ENCODE results near the gene CNGA4.
"Not testable (repeated sequence)": the region's sequence is repeated elsewhere in the genome, so short reads cannot be mapped to it uniquely, and the experiment has no call there.

Gene CNGA4

DNA sequence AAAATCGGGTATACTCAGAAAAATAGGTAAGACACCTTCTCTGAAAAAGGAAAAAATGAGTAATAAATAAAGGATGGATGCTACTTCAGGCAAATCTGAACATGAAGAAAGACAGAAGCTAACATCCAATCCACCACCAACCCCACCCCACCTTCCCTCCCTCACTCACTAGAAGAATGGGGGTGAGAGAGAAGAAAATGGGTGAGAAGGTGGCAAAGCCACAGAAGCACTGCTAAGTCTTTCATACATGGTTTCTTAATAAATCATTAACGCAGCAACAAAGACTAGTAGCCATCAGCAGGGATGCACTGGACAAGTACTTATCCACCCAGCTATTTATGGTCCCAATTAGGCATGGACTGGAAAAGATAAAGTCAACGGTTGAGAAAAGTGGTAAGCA is 10.4 kb upstream of the CNGA4 start:
- no peak for DNase-seq

DNA sequence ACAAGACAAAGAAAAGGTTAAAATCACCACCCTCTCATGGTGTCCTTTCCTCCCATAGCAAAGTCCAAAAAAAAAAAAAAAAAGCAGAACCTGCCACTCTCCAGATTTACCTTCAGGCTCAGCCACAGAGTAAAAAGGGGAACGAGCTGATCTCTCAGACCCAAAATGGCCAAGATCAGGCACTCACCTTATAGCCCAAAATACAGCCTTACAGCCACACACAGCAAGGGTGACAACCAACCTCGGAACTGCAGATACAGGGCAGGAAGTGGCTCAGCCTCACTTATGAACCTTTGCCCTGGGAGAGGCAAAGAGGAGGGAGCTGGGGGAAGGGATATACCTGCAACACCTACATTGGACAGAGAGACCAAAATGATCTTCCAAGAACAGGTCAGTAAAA is 9.0 kb upstream of the CNGA4 start:
- no peak for DNase-seq

DNA sequence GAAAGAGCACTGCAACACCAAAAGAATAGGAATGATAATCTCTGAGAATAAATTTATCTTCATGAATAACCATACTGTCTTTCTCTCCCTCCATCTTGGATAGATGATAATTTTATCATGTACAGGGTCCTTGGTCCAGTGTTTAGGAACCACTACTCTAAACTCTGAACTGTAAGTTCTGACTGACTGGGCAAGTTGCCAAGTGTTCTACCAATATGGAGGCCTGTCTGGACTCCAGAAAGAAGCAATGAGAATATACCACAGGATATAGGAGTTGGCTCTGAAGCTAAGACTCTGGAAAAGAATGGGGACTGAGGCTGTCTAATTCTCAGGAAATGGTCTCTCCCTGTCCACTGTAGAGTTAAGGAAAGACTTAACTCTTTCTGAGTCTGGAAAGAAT is 6.0 kb upstream of the CNGA4 start:
- DNase-seq: no peak

DNA sequence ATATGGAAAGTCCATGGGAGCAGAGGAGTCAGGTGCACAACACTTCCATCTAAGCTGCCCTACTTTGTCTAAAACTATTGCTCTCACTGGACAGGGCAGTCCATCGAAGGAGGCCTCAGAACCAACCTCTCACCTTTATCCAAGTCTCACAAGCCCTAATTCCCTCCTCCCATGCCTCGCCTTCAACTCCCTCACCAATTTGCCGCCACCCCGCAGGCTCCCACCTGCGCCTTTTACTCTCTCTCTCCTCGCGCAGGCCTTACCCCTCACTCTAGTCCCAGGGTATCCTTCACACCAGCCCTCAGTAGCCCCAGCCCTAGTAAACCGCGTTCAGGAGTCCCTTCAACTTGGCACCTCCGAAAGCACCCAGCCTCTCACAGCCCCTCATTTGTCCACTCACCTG is 4.9 kb upstream of the CNGA4 start:
- no peak for DNase-seq

DNA sequence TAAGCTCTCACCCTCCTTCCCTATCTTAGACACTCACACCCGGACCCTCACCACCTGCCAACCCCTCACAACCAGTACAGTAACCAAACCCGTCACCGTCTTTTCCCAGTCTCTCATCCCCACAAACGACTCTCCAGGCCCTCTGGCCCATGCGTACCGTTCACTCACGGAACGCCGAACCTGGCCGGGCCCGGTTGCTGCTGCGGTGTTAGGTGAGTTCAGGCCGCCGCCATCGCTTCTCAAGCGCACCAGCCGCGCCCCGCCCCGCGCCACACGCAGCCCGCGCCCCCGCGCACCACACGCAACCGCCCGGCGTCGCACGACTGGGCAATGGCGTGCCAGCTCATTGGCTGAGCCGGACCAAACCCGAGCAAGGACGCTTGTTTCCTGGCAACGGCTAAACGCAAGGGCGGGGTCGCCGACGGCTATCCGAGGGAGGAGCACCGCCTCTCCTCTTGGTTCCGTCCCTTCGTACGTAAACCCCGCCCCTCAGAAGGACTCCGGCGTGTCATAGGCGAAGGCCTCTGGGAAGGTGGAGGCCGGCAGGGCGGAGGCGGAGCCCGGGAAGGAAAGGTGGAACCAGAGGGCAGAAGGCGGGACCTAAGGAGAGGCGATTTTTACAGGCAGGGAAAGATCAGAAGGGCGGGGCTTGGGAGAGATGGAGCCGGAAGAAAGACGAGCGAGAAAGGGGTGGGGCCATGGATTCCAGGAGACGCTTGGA is 4.3 kb upstream of the CNGA4 start, which contains the start of gene FHIP1B:
Gene FHIP1B, minus strand, starts transcription at position 250 of the 721 bp plus-strand sequence. CDS start 10,120 bp downstream, outside the sequence.
- peak; percentile 100 for DNase-seq

DNA sequence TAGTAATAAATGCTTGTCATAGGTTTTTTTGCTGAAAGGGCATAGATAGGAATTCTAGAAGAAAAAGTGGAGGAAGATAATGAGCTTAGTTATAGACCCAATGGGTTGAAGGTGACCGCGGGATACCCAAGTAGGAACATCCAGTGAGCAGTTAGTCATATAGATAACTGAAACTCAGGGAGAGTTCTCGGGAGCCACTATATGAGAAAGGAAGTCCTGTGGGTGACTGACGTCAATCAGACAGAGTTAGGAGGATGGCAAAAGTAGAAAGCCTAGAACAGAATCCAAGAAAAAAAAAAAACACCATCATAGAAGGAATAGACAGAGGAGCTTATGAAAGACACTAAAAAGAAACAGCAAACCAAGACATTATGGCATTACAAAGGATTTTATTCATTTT is 1.6 kb upstream of the CNGA4 start:
- DNase-seq: no peak

DNA sequence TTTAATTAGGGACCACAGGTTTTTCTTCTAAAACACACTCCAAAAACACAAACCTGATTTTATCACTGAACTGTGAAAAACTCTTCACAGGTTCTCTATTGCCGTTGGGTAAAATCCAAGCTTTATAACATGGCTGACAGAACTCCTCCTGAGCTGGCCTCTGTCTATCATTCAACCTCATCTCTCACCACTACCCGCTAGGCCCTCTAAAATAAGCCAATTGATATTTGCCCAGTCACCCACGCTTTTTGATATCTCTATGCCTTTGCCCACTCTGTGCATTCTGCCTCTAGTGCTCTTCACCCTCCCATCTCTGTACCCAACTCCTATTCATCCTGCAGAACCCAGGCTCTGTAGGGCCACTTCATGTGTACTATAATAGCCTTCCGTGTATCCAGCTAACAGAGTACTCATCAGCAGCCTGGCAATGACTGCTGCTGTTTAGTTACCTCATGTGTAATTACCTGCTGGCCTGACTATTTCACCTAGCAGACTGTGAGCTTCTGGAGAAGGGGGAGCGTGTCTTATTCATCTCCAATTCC is 1.1 kb upstream of the CNGA4 start:
- DNase-seq: no peak

DNA sequence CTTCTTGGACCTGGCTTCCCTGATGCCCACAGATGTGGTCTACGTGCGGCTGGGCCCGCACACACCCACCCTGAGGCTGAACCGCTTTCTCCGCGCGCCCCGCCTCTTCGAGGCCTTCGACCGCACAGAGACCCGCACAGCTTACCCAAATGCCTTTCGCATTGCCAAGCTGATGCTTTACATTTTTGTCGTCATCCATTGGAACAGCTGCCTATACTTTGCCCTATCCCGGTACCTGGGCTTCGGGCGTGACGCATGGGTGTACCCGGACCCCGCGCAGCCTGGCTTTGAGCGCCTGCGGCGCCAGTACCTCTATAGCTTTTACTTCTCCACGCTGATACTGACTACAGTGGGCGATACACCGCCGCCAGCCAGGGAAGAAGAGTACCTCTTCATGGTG is 1.2 kb downstream of the CNGA4 start:
- DNase-seq: no peak

DNA sequence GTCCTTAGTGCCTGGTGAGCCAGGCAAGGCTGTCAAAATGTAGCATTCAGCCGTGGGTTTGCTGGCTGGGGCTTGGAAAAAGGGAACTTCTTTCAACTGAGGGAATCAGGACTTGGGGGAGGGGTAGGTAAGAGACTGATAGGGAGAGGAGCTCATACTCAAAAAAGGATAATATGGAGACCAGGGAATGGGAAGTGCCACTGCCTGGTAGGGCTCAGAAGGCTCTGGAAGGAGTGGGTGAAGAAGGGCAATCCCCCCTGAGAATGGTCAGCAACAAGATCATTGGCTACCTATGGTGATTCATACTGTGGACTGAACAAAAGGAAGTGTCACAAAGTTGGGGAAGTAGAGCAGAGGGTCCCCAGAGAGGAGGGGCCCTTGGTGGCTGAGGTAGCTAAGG is 1.9 kb downstream of the CNGA4 start:
- no peak for DNase-seq

DNA sequence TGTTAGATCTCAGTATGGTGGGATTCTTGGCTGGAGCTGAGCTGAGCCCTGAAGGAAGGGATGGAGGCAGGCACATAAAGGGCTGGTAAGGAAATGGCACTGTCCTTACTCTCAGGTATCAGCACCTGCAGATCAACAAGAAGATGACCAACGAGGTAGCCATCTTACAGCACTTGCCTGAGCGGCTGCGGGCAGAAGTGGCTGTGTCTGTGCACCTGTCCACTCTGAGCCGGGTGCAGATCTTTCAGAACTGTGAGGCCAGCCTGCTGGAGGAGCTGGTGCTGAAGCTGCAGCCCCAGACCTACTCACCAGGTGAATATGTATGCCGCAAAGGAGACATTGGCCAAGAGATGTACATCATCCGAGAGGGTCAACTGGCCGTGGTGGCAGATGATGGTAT is 2.4 kb downstream of the CNGA4 start:
- DNase-seq: no peak

DNA sequence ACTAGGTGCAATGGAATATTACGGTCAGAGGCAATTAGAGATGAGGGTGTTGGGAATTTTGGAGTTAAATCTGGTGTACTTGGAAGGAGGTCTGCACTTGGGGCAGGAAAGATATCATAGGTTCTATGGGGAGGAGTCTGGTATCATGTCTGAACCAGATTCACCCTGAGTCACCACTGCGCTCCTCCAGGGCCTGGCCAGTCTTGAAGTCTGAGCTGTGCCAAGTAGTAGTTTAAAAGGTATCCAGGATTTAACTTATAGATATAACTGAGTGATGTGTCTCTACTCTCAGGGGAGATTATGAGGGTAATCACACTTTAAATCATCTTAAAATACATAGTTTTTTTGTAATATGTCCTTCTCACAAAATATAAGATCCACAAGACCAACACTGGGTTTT is 6.6 kb downstream of the CNGA4 start:
- no peak for DNase-seq

DNA sequence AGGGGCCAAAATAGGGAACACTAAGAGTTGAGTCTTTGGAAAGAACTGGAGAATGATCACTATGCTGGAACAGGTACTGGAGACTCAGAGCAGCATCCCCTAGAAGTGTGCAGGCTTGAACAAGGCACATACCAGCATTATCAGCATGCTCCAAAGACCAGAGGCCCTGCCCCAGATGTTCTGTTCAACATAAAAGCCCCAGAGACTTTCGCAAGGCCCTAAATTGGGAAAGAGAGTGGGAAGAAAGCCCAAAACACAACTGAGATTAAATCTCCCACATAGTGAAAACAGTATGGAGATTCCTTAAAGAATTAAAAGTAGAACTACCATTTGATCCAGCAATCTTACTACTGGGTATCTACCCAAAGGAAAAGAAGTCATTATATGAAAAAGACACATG is 9.4 kb downstream of the CNGA4 start:
- DNase-seq: no peak

DNA sequence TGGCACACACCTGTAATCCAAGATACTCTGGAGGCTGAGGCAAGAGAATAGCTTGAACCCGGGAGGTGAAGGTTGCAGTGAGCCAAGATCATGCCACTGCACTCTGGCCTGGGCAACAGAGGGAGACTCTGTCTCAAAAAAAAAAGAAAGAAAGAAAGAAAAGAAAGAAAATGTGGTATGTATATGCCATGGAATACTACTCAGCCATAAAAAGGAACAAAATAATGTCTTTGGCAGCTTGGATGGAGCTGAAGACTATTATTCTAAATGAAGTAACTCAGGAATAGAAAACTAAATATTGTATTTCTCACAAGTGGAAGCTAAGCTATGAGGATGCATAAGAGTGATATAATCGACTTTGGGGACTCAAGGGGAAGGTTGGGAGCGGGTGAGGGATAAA is 10.0 kb downstream of the CNGA4 start:
- not testable (repeated sequence) for DNase-seq

DNA sequence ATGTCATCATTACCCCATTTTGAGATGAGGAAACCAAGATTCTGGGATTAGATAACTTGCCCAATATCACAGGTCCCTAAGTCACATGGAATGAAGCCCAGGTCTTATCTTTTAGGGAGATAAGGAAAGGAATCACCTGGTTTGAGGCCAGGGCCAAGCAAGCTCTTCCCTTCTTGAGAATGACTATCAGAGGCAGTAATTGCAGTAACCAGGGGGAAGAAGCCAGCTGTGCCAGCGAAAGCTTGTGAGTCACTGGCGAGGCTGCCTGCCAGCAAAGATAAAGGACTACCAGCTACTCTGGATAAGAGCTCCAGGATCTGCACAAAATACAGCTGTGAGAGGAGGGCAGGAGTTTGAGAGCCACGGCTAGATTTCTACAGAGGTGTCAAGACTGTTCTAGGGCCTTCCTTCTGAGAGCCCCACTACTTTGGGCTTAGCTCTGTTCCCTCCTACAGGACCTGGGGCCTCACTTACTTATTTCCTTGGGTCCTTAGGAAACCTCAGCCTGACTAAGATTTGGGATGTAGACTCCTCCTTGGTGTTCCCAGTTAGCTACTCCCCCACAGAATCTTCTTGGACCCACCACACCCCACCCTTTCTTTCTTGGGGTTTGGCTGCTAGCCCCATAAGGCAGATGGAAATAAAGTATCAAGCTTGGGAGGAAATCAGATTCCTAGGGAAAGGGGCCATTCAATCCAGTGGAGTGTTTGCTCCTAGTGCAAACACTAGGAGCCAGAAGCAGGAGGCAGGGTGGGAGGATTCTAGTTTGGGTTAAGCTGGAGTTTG is 11.1 kb downstream of the CNGA4 start:
- DNase-seq: no peak

DNA sequence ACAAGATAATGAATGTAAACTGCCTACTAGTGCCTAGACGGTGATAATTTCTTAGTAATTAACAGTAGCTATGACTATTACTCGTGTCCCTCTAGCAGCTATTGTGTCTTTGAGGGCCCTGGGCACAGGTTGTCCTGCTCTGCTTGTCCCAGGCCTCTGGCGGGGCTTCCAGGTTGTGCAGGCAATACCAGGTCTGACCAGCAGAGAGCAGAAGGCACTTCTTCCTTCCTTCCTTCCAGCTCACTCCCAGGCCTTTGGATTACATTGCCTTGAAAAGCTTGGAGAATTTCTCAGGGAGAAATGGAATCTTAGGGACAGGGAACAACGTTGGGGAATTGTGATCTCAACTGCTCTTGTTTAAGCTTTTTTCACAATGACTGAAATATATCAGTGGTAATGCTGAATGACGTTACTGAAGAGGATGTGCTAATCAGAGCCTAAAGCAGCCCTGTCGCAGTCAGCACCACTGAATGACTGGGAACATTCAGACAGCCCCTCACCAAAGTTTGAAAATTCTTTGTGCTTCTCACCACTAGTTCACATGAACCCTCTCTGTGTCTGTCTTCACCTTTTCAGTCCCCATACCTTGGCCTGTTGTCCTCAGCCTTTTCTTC is 12.3 kb downstream of the CNGA4 start:
- peak; percentile 55 for DNase-seq

DNA sequence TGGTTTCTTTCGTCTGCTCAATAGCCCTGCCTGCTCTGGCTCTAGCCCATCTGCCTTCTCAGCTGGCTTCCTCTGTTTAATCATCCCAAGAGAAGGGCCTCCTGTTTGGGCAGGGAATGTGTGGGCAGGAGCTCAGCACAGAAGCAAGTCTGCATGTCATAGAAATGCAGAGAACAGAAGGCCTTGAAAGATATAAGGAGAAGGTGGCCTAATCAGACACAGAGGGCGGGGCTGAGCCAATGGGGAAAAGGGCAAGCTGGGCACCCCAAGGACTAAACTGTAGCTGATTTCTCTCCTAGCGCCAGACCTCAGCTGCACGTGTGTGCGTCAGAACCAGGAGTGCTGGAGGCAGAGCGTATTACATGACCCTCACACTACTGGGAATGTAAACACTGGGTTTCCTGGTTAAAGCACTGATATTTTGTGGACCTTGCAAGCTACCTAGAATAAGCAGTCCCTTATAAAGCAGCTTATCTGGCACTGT is 13.1 kb downstream of the CNGA4 start:
- DNase-seq: no peak

DNA sequence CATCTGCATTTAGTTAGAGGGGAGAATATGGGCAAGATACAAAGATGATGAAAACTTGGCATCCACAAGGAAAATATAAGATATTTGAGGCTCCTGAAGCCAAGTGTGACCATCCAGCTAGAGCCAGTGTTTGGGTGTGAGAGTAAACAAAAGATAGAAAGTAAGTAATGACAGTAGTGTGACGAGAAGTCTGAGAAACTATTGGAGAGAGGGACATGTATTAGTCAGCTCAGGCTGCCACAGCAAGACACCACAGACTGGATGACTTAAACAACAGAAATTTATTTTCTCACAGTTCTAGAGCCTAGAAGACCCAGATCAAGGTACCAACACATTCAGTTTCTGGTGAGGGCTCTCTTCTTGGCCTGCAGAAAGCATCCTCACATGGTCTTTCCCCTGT is 14.3 kb downstream of the CNGA4 start:
- no peak for DNase-seq

DNA sequence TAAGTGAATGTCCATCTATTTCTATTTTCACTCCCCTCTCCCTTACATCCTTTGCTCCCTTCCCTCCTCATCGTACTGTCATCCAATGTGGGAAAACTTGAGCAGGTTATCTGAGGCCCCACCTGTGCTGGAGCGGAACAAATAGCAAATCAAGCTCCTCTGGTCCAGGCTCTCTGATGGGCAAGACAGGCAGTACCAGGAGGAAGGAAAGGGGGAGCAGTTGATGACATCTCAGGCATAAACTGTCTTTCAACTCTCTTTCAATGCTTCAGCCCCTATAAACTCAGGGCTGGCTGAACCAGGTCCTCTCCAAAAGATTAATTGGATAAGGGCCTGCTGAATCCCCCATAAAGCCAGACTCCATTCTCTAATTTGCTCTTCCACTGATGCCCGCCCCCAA is 19.3 kb downstream of the CNGA4 start:
- no peak for DNase-seq

DNA sequence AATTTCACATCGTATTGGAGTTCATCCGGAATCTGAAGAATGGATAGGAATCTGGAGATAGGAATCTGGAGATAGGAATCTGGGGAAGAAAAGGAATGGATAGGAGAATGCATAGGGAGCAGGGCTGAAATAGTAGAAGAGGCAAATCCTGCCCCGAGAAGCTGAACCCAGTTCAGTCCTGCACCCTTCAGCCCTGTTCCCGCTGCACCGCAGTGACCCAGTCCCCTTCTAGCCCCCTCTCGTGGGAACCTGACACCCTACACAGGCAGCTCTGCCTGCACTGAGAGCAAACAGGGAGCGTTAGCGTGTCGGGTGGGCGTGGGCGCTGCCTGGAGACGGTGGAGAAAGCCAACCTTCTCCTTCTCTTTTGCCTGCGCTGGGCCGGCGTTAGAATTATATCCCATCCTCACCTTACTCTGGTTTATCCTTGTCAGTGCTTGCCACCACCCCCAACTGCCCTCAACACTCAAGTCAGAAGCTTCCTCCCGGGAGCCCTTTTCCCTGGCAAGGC is 19.7 kb downstream of the CNGA4 start:
- DNase-seq: no peak

DNA sequence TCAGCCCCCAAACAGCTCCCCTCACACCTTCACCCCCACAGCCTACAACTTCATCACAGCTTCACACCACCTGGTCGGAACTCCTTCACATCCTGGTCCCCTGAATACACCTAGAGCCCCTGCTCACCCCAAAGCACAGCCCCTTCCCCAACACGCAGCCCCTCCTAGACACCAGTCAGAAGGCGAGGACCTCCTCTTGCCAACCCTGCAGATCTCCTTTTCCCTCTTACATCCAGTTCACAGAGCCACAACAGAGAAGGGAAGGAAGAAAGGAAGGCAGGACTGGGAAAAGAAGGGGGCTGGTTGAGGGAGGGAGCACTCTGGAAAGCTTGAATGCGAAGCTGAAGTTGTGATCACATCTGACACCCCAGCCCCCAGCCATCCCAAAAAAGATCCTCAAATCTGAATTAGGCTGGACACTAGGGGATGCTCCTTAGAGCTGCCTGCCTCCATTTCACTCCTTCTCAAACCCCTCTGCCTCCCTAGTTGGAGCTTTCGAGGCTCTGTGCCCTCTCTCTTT is 21.4 kb downstream of the CNGA4 start:
- no peak for DNase-seq

DNA sequence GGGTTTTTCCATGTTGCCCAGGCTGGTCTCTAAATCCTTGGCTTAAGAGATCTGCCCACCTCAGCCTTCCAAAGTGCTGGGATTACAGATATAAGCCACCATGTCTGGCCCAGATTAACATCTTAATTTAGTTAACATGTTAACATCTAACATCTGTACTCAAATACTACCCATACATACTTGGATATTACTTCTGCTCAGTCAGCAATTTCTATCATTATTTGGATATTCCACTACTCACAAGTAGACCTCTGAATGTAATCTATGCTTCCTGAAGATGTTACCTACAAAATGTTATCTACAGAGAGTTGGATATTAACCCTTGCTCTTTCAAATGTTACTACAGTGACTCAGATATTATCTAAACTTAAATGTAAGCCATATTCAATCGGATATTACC is 24.8 kb downstream of the CNGA4 start:
- no peak for DNase-seq

DNA sequence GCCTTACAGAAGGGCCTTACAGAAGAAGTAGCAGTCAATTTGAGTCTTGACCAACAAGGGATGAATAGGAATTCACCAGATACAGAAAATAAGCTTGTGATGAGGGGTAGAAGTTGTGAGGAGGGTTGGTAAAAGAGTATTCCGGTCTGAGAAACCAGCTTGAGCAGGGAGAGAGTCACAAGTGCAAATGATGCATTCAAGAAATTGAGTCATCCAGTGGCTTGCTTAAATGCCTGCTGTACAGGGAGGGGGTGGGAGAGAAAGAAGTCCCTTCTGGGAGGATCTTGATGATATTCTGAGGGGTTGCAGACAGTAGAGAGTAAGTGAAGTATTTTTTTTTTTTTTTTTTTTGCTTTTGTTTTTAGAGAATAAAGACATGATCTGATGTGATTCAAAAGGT is 29.9 kb downstream of the CNGA4 start:
- DNase-seq: no peak

DNA sequence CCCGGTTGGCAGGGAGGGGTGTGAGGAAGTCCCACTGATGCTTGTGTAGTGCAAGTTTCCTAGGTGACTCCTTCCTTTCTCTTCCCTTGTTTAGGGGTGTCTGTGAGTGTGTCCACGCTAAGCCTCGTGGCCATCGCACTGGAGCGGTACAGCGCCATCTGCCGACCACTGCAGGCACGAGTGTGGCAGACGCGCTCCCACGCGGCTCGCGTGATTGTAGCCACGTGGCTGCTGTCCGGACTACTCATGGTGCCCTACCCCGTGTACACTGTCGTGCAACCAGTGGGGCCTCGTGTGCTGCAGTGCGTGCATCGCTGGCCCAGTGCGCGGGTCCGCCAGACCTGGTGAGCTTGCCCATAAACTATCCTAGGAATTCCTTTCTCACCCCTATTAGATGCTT is 31.1 kb downstream of the CNGA4 start:
- no peak for DNase-seq

Data from activated naive CD4-positive, alpha-beta T cell treated with Interleukin-2 at 50 U/mL for 16 hours (primary cell).